ENCODE measurements around the gene ACD. TPM values are rescaled to one million over a fixed set of nuclear protein-coding genes. Genes with fewer than 3 reads are reported as not detected.

The ACD gene
- total RNA-seq, 4 donors from 2014 or later, result 9.9 to 12.8 (median 11.1) TPM

DNA sequence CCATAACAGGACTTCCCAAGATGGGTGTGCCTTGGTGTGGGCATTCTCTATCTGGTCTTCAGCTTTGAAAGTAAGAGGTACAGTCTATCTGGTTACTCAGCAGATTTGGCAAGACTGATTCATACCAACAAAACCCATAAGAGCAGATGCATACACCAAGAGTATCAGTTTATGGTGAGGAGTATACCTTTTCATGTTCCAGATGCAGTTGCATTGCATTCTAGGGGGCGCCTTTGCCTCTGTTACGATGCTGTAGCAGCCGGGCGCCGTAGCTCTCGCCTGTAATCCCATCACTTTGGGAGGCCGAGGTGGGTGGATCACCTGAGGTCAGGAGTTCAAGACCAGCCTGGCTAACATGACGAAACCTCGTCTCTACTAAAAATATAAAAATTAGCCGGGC is 46.3 kb downstream of the ACD start:
- no peak overlapping the region for H3K27ac ChIP-seq
- ATAC-seq (no peak), DNase-seq (no peak)
- no peaks in the 10 kb centered on the region for H3K9me3 ChIP-seq
- intact Hi-C loops (cut with DNase I; ENCODE audit: low total_unique reads) (no loop called here), in situ Hi-C loops (cut with MboI; ENCODE audit: low sequenced_read_pairs in 4 of 4) (no loop called here)
- H3K4me3 ChIP-seq, result no peak overlapping the region
- TF ChIP-seq, protein P1, sequence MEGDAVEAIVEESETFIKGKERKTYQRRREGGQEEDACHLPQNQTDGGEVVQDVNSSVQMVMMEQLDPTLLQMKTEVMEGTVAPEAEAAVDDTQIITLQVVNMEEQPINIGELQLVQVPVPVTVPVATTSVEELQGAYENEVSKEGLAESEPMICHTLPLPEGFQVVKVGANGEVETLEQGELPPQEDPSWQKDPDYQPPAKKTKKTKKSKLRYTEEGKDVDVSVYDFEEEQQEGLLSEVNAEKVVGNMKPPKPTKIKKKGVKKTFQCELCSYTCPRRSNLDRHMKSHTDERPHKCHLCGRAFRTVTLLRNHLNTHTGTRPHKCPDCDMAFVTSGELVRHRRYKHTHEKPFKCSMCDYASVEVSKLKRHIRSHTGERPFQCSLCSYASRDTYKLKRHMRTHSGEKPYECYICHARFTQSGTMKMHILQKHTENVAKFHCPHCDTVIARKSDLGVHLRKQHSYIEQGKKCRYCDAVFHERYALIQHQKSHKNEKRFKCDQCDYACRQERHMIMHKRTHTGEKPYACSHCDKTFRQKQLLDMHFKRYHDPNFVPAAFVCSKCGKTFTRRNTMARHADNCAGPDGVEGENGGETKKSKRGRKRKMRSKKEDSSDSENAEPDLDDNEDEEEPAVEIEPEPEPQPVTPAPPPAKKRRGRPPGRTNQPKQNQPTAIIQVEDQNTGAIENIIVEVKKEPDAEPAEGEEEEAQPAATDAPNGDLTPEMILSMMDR (IDR thresholded peaks at IDR 0.05 in 4 of 5, conservative IDR thresholded peaks at IDR 0.05 in 1 of 5), result no peak
- no peak for TF ChIP-seq POLR2A (IDR thresholded peaks at IDR 0.05)
- no peaks in the 10 kb centered on the region for H3K27me3 ChIP-seq
- peaks cover 6 to 76% of the 10 kb centered on the region in 2 donors for H3K36me3 ChIP-seq
- H3K4me1 ChIP-seq, result no peaks in the 10 kb centered on the region

DNA sequence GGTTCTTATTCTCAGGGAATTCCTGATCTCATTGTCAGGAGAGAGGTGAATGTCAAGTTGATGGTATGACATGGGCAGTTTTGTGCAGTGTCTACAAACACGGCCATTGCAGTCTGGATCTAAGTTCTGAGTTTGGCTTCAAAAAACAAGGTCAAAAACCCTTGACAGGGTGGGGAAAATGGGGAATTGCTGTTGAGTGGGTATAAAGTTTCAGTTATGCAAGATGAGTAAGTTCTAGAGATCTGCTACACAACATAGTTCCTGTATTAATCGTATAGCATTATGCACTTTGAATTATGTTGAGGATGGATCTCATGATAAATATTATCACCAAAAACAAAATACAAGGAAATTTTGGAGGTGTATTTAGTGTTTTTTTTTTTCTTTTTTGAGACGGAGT is 51.7 kb downstream of the ACD start:
- no peak for DNase-seq
- H3K4me3 ChIP-seq, result no peak overlapping the region
- in situ Hi-C loops (cut with MboI; ENCODE audit: low sequenced_read_pairs in 4 of 4) (no loop called here), intact Hi-C loops (cut with DNase I; ENCODE audit: low total_unique reads) (no loop called here)
- H3K27me3 ChIP-seq, result no peaks in the 10 kb centered on the region
- TF ChIP-seq, protein P1 (IDR thresholded peaks at IDR 0.05 in 4 of 5, conservative IDR thresholded peaks at IDR 0.05 in 1 of 5), result no peak
- no peak for TF ChIP-seq POLR2A (IDR thresholded peaks at IDR 0.05)
- no peaks in the 10 kb centered on the region for H3K9me3 ChIP-seq
- H3K4me1 ChIP-seq, result no peaks in the 10 kb centered on the region
- H3K27ac ChIP-seq, result no peak overlapping the region
- H3K36me3 ChIP-seq, result peaks cover 0 to 27% of the 10 kb centered on the region in 2 donors
- no peak for ATAC-seq

Other genes with a start within 250 kb of the ACD start
- 10 to 100 TPM in 1 of 4 donors, 1 to 10 TPM in 3; 4.4 to 11.0 (median 8.9) TPM for gene ZDHHC1, start 243.8 kb downstream of the ACD start, total RNA-seq
- 1 to 10 TPM in 2 of 4 donors, not detected in 2; 2.3 to 4.1 TPM for gene HSD11B2, start 229.1 kb downstream of the ACD start, total RNA-seq
- 100 to 1,000 TPM; 117 to 211 (median 157) TPM for gene ATP6V0D1, start 179.1 kb downstream of the ACD start, total RNA-seq
- gene AGRP, start 176.7 kb downstream of the ACD start, total RNA-seq, result not detected
- gene RIPOR1, start 131.4 kb downstream of the ACD start, total RNA-seq, result 10 to 100 TPM; 10.6 to 65.4 (median 25.1) TPM
- 10 to 100 TPM; 25.9 to 35.9 (median 30.3) TPM for gene CTCF, start 97.7 kb downstream of the ACD start, total RNA-seq
- gene CARMIL2, start 15.1 kb downstream of the ACD start, total RNA-seq, result 1 to 10 TPM in 1 of 4 donors, under 1 TPM in 1, not detected in 2; 0.10 to 1.1 TPM
- gene PARD6A, start 700 bp upstream of the ACD start, total RNA-seq, result 10 to 100 TPM in 3 of 4 donors, 1 to 10 TPM in 1; 2.7 to 17.3 (median 12.5) TPM
- gene ENKD1, start 6.5 kb upstream of the ACD start, total RNA-seq, result 10 to 100 TPM in 3 of 4 donors, 1 to 10 TPM in 1; 8.1 to 14.2 (median 11.2) TPM
- 1 to 10 TPM; 5.1 to 8.5 (median 7.3) TPM for gene C16orf86, start 6.6 kb upstream of the ACD start, total RNA-seq
- 10 to 100 TPM in 3 of 4 donors, 1 to 10 TPM in 1; 8.9 to 15.4 (median 11.6) TPM for gene GFOD2, start 59.1 kb upstream of the ACD start, total RNA-seq
- gene RANBP10, start 146.3 kb upstream of the ACD start, total RNA-seq, result 10 to 100 TPM; 12.6 to 46.6 (median 14.8) TPM
- 10 to 100 TPM in 1 of 4 donors, under 1 TPM in 2, not detected in 1; 0.27 to 11.0 (median 0.56) TPM for gene TSNAXIP1, start 146.6 kb upstream of the ACD start, total RNA-seq
- gene THAP11, start 182.1 kb upstream of the ACD start, total RNA-seq, result 100 to 1,000 TPM in 2 of 4 donors, 10 to 100 TPM in 2; 61.9 to 120 (median 102) TPM
- 100 to 1,000 TPM in 3 of 4 donors, 10 to 100 TPM in 1; 60.1 to 210 (median 114) TPM for gene NUTF2, start 186.7 kb upstream of the ACD start, total RNA-seq
- 10 to 100 TPM; 14.9 to 41.2 (median 20.0) TPM for gene CENPT, start 187.4 kb upstream of the ACD start, total RNA-seq
- 10 to 100 TPM; 27.5 to 58.9 (median 48.5) TPM for gene EDC4, start 212.8 kb upstream of the ACD start, total RNA-seq
- 1 to 10 TPM in 2 of 4 donors, under 1 TPM in 1, not detected in 1; 0.87 to 2.8 (median 1.1) TPM for gene NRN1L, start 224.6 kb upstream of the ACD start, total RNA-seq
- gene PSKH1, start 233.0 kb upstream of the ACD start, total RNA-seq, result 10 to 100 TPM in 1 of 4 donors, 1 to 10 TPM in 3; 4.1 to 12.7 (median 6.9) TPM

Measured in gastrocnemius medialis (tissue), 4 donors.